Measurements from ENCODE around the gene CMIP.

Gene CMIP

GRCh38 chr16:81627024-81627423 lies 182.4 kb downstream of the CMIP start:
- Histone ChIP-seq H3K18ac (ENCODE audit: low read depth in 1 of 2, low read length in 2 of 2) (no peak overlapping the region), H3K4me2 (ENCODE audit: low read length, poor library complexity, severe bottlenecking) (no peak overlapping the region), H3K27ac (ENCODE audit: low read length, poor library complexity, severe bottlenecking) (no peak overlapping the region), H3K27me3 (ENCODE audit: control insufficient read depth in 1 of 2, insufficient read depth in 1 of 2, low read length in 2 of 2) (no peaks in the 10 kb centered on the region), H2AFZ (ENCODE audit: low read depth, low read length) (no peak overlapping the region), H3K9me3 (ENCODE audit: control insufficient read depth, low read length) (no peaks in the 10 kb centered on the region), H2BK5ac (ENCODE audit: low read depth, low read length, poor library complexity, severe bottlenecking) (no peak overlapping the region), H3K79me1 (replicated peaks; ENCODE audit: low read length, poor library complexity, severe bottlenecking) (peaks cover 30% of the 10 kb centered on the region), H3K36me3 (ENCODE audit: control insufficient read depth in 1 of 2, insufficient read depth in 2 of 2, low read depth in 1 of 2, low read length in 2 of 2) (peaks cover 3 to 22% of the 10 kb centered on the region in 2 experiments), H3K4me1 (ENCODE audit: control insufficient read depth, insufficient read depth, low read depth, low read length) (peaks cover 24% of the 10 kb centered on the region), H3K9ac (ENCODE audit: low read length) (no peak overlapping the region), H3K4me3 (ENCODE audit: insufficient read depth in 1 of 2, low read depth in 1 of 2, low read length in 2 of 2) (no peak overlapping the region), H3K23ac (ENCODE audit: low read length in 2 of 2) (no peak overlapping the region), H4K91ac (ENCODE audit: low read length) (peak overlapping the region; percentile 22), H4K8ac (ENCODE audit: low read length) (peak overlapping the region; percentile 41), H2BK120ac (ENCODE audit: low read depth, low read length) (no peak overlapping the region), H2BK12ac (ENCODE audit: low read length in 2 of 2) (no peak overlapping the region), H3K4ac (ENCODE audit: low read depth in 1 of 2, low read length in 2 of 2) (no peak overlapping the region), H2AK5ac (ENCODE audit: low read length, severe bottlenecking) (no peak overlapping the region), H3K14ac (ENCODE audit: low read length in 2 of 2) (no peak overlapping the region), H2BK15ac (ENCODE audit: low read depth, poor library complexity, severe bottlenecking) (no peak overlapping the region)
- DNase-seq: peak; percentile 57
- WGBS: 95% methylated on average over 6 of the region's 6 CpGs

- Histone ChIP-seq H2AFZ (ENCODE audit: low read depth, low read length) (no peak overlapping the region), H2AK5ac (ENCODE audit: low read length, severe bottlenecking) (no peak overlapping the region), H2BK5ac (ENCODE audit: low read depth, low read length, poor library complexity, severe bottlenecking) (no peak overlapping the region), H3K79me1 (replicated peaks; ENCODE audit: low read length, poor library complexity, severe bottlenecking) (peaks cover 25% of the 10 kb centered on the region), H3K27ac (ENCODE audit: low read length, poor library complexity, severe bottlenecking) (no peak overlapping the region), H3K4me3 (ENCODE audit: insufficient read depth in 1 of 2, low read depth in 1 of 2, low read length in 2 of 2) (no peak overlapping the region), H3K9me3 (ENCODE audit: control insufficient read depth, low read length) (no peaks in the 10 kb centered on the region), H3K27me3 (ENCODE audit: control insufficient read depth in 1 of 2, insufficient read depth in 1 of 2, low read length in 2 of 2) (no peaks in the 10 kb centered on the region), H3K4me1 (ENCODE audit: control insufficient read depth, insufficient read depth, low read depth, low read length) (peaks cover 29% of the 10 kb centered on the region), H4K91ac (ENCODE audit: low read length) (no peak overlapping the region), H2BK15ac (ENCODE audit: low read depth, poor library complexity, severe bottlenecking) (no peak overlapping the region), H3K36me3 (ENCODE audit: control insufficient read depth in 1 of 2, insufficient read depth in 2 of 2, low read depth in 1 of 2, low read length in 2 of 2) (peaks cover 0 to 14% of the 10 kb centered on the region in 2 experiments), H3K9ac (ENCODE audit: low read length) (no peak overlapping the region), H4K8ac (ENCODE audit: low read length) (no peak overlapping the region), H3K14ac (ENCODE audit: low read length in 2 of 2) (no peak overlapping the region), H3K23ac (ENCODE audit: low read length in 2 of 2) (no peak overlapping the region), H2BK12ac (ENCODE audit: low read length in 2 of 2) (no peak overlapping the region), H2BK120ac (ENCODE audit: low read depth, low read length) (no peak overlapping the region), H3K18ac (ENCODE audit: low read depth in 1 of 2, low read length in 2 of 2) (no peak overlapping the region), H3K4me2 (ENCODE audit: low read length, poor library complexity, severe bottlenecking) (no peak overlapping the region), H3K4ac (ENCODE audit: low read depth in 1 of 2, low read length in 2 of 2) (no peak overlapping the region)
- DNase-seq: no peak
- WGBS: 89% methylated on average over 12 of the region's 12 CpGs
These were observed 183.2 kb downstream of the CMIP start for GRCh38 chr16:81627729-81628244.

GRCh38 chr16:81629034-81629802 lies 184.6 kb downstream of the CMIP start:
- WGBS: 94% methylated on average over 26 of the region's 26 CpGs
- no peak overlapping the region for H2BK120ac ChIP-seq (ENCODE audit: low read depth, low read length)
- no peak overlapping the region for H2AK5ac ChIP-seq (ENCODE audit: low read length, severe bottlenecking)

GRCh38 chr16:81629896-81630634 lies 185.5 kb downstream of the CMIP start:
- H3K9me3 ChIP-seq (ENCODE audit: control insufficient read depth, low read length): no peaks in the 10 kb centered on the region
- H2BK12ac ChIP-seq (ENCODE audit: low read length in 2 of 2): peak overlapping the region in 1 of 2 experiments; percentile 15
- no peak for DNase-seq
- peaks cover 37% of the 10 kb centered on the region for H3K4me1 ChIP-seq (ENCODE audit: control insufficient read depth, insufficient read depth, low read depth, low read length)
- no peak overlapping the region for H3K4me2 ChIP-seq (ENCODE audit: low read length, poor library complexity, severe bottlenecking)
- no peak overlapping the region for H3K27ac ChIP-seq (ENCODE audit: low read length, poor library complexity, severe bottlenecking)
- no peak overlapping the region for H3K9ac ChIP-seq (ENCODE audit: low read length)
- H2AFZ ChIP-seq (ENCODE audit: low read depth, low read length): no peak overlapping the region
- H3K4ac ChIP-seq (ENCODE audit: low read depth in 1 of 2, low read length in 2 of 2): no peak overlapping the region
- H3K36me3 ChIP-seq (ENCODE audit: control insufficient read depth in 1 of 2, insufficient read depth in 2 of 2, low read depth in 1 of 2, low read length in 2 of 2): peaks cover 0 to 12% of the 10 kb centered on the region in 2 experiments
- no peak overlapping the region for H3K18ac ChIP-seq (ENCODE audit: low read depth in 1 of 2, low read length in 2 of 2)
- no peak overlapping the region for H3K14ac ChIP-seq (ENCODE audit: low read length in 2 of 2)
- H2BK120ac ChIP-seq (ENCODE audit: low read depth, low read length): no peak overlapping the region
- no peak overlapping the region for H2AK5ac ChIP-seq (ENCODE audit: low read length, severe bottlenecking)
- H3K27me3 ChIP-seq (ENCODE audit: control insufficient read depth in 1 of 2, insufficient read depth in 1 of 2, low read length in 2 of 2): no peaks in the 10 kb centered on the region
- no peak overlapping the region for H3K4me3 ChIP-seq (ENCODE audit: insufficient read depth in 1 of 2, low read depth in 1 of 2, low read length in 2 of 2)
- H3K79me1 ChIP-seq (replicated peaks; ENCODE audit: low read length, poor library complexity, severe bottlenecking): peaks cover 31% of the 10 kb centered on the region
- H4K91ac ChIP-seq (ENCODE audit: low read length): no peak overlapping the region
- no peak overlapping the region for H3K23ac ChIP-seq (ENCODE audit: low read length in 2 of 2)
- no peak overlapping the region for H2BK15ac ChIP-seq (ENCODE audit: low read depth, poor library complexity, severe bottlenecking)
- 94% methylated on average over 17 of the region's 18 CpGs for WGBS
- peak overlapping the region; percentile 25 for H2BK5ac ChIP-seq (ENCODE audit: low read depth, low read length, poor library complexity, severe bottlenecking)
- H4K8ac ChIP-seq (ENCODE audit: low read length): no peak overlapping the region

More at GRCh38 chr16:81629034-81629802, 184.6 kb downstream of the CMIP start:
- H3K27me3 ChIP-seq (ENCODE audit: control insufficient read depth in 1 of 2, insufficient read depth in 1 of 2, low read length in 2 of 2): no peaks in the 10 kb centered on the region
- H3K4me2 ChIP-seq (ENCODE audit: low read length, poor library complexity, severe bottlenecking): no peak overlapping the region
- H2BK15ac ChIP-seq (ENCODE audit: low read depth, poor library complexity, severe bottlenecking): no peak overlapping the region
- DNase-seq: no peak
- H3K4me3 ChIP-seq (ENCODE audit: insufficient read depth in 1 of 2, low read depth in 1 of 2, low read length in 2 of 2): no peak overlapping the region
- H3K23ac ChIP-seq (ENCODE audit: low read length in 2 of 2): no peak overlapping the region
- H3K79me1 ChIP-seq (replicated peaks; ENCODE audit: low read length, poor library complexity, severe bottlenecking): peaks cover 25% of the 10 kb centered on the region
- H3K9me3 ChIP-seq (ENCODE audit: control insufficient read depth, low read length): no peaks in the 10 kb centered on the region
- no peak overlapping the region for H3K27ac ChIP-seq (ENCODE audit: low read length, poor library complexity, severe bottlenecking)
- no peak overlapping the region for H3K9ac ChIP-seq (ENCODE audit: low read length)
- H3K4me1 ChIP-seq (ENCODE audit: control insufficient read depth, insufficient read depth, low read depth, low read length): peaks cover 36% of the 10 kb centered on the region
- H4K91ac ChIP-seq (ENCODE audit: low read length): no peak overlapping the region
- no peak overlapping the region for H2BK12ac ChIP-seq (ENCODE audit: low read length in 2 of 2)
- H3K36me3 ChIP-seq (ENCODE audit: control insufficient read depth in 1 of 2, insufficient read depth in 2 of 2, low read depth in 1 of 2, low read length in 2 of 2): peaks cover 0 to 12% of the 10 kb centered on the region in 2 experiments
- no peak overlapping the region for H2AFZ ChIP-seq (ENCODE audit: low read depth, low read length)
- no peak overlapping the region for H4K8ac ChIP-seq (ENCODE audit: low read length)
- no peak overlapping the region for H3K4ac ChIP-seq (ENCODE audit: low read depth in 1 of 2, low read length in 2 of 2)
- no peak overlapping the region for H3K14ac ChIP-seq (ENCODE audit: low read length in 2 of 2)
- H3K18ac ChIP-seq (ENCODE audit: low read depth in 1 of 2, low read length in 2 of 2): no peak overlapping the region
- H2BK5ac ChIP-seq (ENCODE audit: low read depth, low read length, poor library complexity, severe bottlenecking): no peak overlapping the region
